Cardiac fibroblast (primary cell): ENCODE data around the gene CNPY3.
A peak's percentile ranks its signal among the peaks of the same experiment; 100 is the strongest.
"Not testable (repeated sequence)": the region's sequence is repeated elsewhere in the genome, so short reads cannot be mapped to it uniquely, and the experiment has no call there.

Experiments
- DNase-seq, 2 donors: peaks; one replicate each; pipeline versions ENCODE4 v3.0.0 to v3.0.0-alpha.2; 2010; ENCODE audit warnings: low read depth in 2 of 2
- H3K4me3 ChIP-seq, 2 donors: replicated peaks in 1 of 2; 1 replicate in 1 of 2; 2 replicates in 1 of 2; pipeline ENCODE4 v1.5.1; 2011; ENCODE audit warnings: low read depth in 2 of 2, low read length in 2 of 2, mild to moderate bottlenecking in 2 of 2, moderate library complexity in 1 of 2
- CTCF ChIP-seq: IDR thresholded peaks from one replicate; pipeline ENCODE4 v1.5.1; 2011; ENCODE audit warnings: low read depth, mild to moderate bottlenecking, low read length, inconsistent platforms

CNPY3 gene

GRCh38 chr6:42928986-42929820, at the start of gene CNPY3:
TSS of gene CNPY3 (plus strand) at chr6:42929480. CDS start at chr6:42929571, 91 bp downstream.
- TF ChIP-seq CTCF: no peak
- H3K4me3 ChIP-seq: peak within 1 kb of the TSS; percentile 62 to 73
- peak; percentile 96 to 98 for DNase-seq

- DNase-seq: not testable (repeated sequence)
- H3K4me3 ChIP-seq: peak overlapping the region; percentile 63 to 70
Observed at GRCh38 chr6:42880240-42880817, 49.0 kb upstream of the CNPY3 start.

- DNase-seq: not testable (repeated sequence)
- H3K4me3 ChIP-seq: peak overlapping the region; percentile 63 to 70
Observed at GRCh38 chr6:42880871-42881270, 48.4 kb upstream of the CNPY3 start.

- H3K4me3 ChIP-seq: no peak overlapping the region
- no peak for DNase-seq
- no peak for TF ChIP-seq CTCF
Observed at GRCh38 chr6:42885702-42886101, 43.6 kb upstream of the CNPY3 start.

- not testable (repeated sequence) for DNase-seq
Observed at GRCh38 chr6:42888201-42888600, 41.1 kb upstream of the CNPY3 start.

GRCh38 chr6:42889815-42890214, 39.5 kb upstream of the CNPY3 start:
- H3K4me3 ChIP-seq: peak overlapping the region; percentile 86 to 94
- DNase-seq: no peak
- no peak for TF ChIP-seq CTCF

More at GRCh38 chr6:42888201-42888600, 41.1 kb upstream of the CNPY3 start:
- not testable (repeated sequence) for H3K4me3 ChIP-seq

- DNase-seq: peak; percentile 98 to 99
- H3K4me3 ChIP-seq: peak overlapping the region; percentile 86 to 94
- TF ChIP-seq CTCF: no peak
Observed at GRCh38 chr6:42890311-42891198, 38.7 kb upstream of the CNPY3 start.

- no peak for DNase-seq
- H3K4me3 ChIP-seq: peak overlapping the region; percentile 86 to 94
- TF ChIP-seq CTCF: no peak
Observed at GRCh38 chr6:42891199-42891722, 38.0 kb upstream of the CNPY3 start.

- peak in 1 of 2 donors; percentile 20 for DNase-seq
- H3K4me3 ChIP-seq: not testable (repeated sequence)
Observed at GRCh38 chr6:42894041-42894828, 35.0 kb upstream of the CNPY3 start.
